H9 (cell line): Measurements from ENCODE around the gene CEP63. TPM values are rescaled to one million over a fixed set of nuclear protein-coding genes. Genes with fewer than 3 reads are reported as not detected.

Experiments
- DNase-seq: peaks from one replicate; pipeline ENCODE4 v3.0.0-alpha.2; 2017
- H2AFZ ChIP-seq: one replicate; pipeline ENCODE4 v1.6.1; 2013; ENCODE audit warnings: mild to moderate bottlenecking, low read length, control low read depth, moderate library complexity
- H2AK5ac ChIP-seq: 2 replicates; pipeline ENCODE4 v1.6.1; 2013; ENCODE audit warnings: low read length, control low read depth, mixed read lengths; ENCODE audit not compliant: insufficient read length
- H2BK120ac ChIP-seq: one replicate; pipeline ENCODE4 v1.6.1; 2013; ENCODE audit warnings: low read depth, mild to moderate bottlenecking, low read length, control low read depth, inconsistent platforms; ENCODE audit not compliant: poor library complexity, severe bottlenecking
- H2BK12ac ChIP-seq: 2 replicates; pipeline ENCODE4 v1.6.1; 2013; ENCODE audit warnings: low read length, control low read depth, mixed read lengths, low read depth; ENCODE audit not compliant: insufficient read length
- H2BK15ac ChIP-seq: 2 replicates; pipeline ENCODE4 v1.6.1; 2013; ENCODE audit warnings: low read depth, low read length, control low read depth
- H2BK20ac ChIP-seq: one replicate; pipeline ENCODE4 v1.6.1; 2013; ENCODE audit warnings: low read depth, mild to moderate bottlenecking, low read length, control low read depth, inconsistent platforms; ENCODE audit not compliant: poor library complexity, severe bottlenecking
- H2BK5ac ChIP-seq: 2 replicates; pipeline ENCODE4 v1.6.1; 2013; ENCODE audit warnings: low read length, control low read depth, mixed read lengths; ENCODE audit not compliant: insufficient read length
- H3K14ac ChIP-seq: 2 replicates; pipeline ENCODE4 v1.6.1; 2013; ENCODE audit warnings: low read length, control low read depth; ENCODE audit not compliant: insufficient read depth
- H3K18ac ChIP-seq: 2 replicates; pipeline ENCODE4 v1.6.1; 2013; ENCODE audit warnings: low read depth, mild to moderate bottlenecking, mixed read lengths, low read length, control low read depth; ENCODE audit not compliant: insufficient read length
- H3K23ac ChIP-seq: 2 replicates; pipeline ENCODE4 v1.6.1; 2013; ENCODE audit warnings: low read length, control low read depth, mixed read lengths, low read depth; ENCODE audit not compliant: insufficient read length
- H3K23me2 ChIP-seq: 2 replicates; pipeline ENCODE4 v1.6.1; 2013; ENCODE audit warnings: low read depth, mild to moderate bottlenecking, mixed read lengths, low read length, control low read depth; ENCODE audit not compliant: insufficient read length, poor library complexity, severe bottlenecking
- H3K27ac ChIP-seq: 2 replicates; pipeline ENCODE4 v1.5.1; 2013; ENCODE audit warnings: low read length, control low read depth, mixed read lengths, low read depth; ENCODE audit not compliant: insufficient read length
- H3K27me3 ChIP-seq: 2 replicates; pipeline ENCODE4 v1.6.1; 2013; ENCODE audit warnings: low read length, control low read depth, inconsistent platforms; ENCODE audit not compliant: insufficient read depth
- H3K4ac ChIP-seq: 2 replicates; pipeline ENCODE4 v1.6.1; 2013; ENCODE audit warnings: low read depth, mild to moderate bottlenecking, control low read depth, inconsistent platforms, low read length, moderate library complexity
- H3K4me1 ChIP-seq: 2 replicates; pipeline ENCODE4 v1.6.1; 2013; ENCODE audit warnings: low read length, control low read depth, inconsistent platforms; ENCODE audit not compliant: insufficient read depth
- H3K4me2 ChIP-seq: 2 replicates; pipeline ENCODE4 v1.6.1; 2013; ENCODE audit warnings: low read length, control low read depth, mixed read lengths; ENCODE audit not compliant: insufficient read length, insufficient read depth
- H3K56ac ChIP-seq: 2 replicates; pipeline ENCODE4 v1.6.1; 2013; ENCODE audit warnings: low read depth, mild to moderate bottlenecking, mixed read lengths, low read length, control low read depth; ENCODE audit not compliant: insufficient read length
- H3K79me1 ChIP-seq: 2 replicates; pipeline ENCODE4 v1.6.1; 2013; ENCODE audit warnings: low read depth, mild to moderate bottlenecking, moderate library complexity, low read length, control low read depth, inconsistent platforms; ENCODE audit not compliant: insufficient read depth, poor library complexity, severe bottlenecking
- H3K79me2 ChIP-seq: 2 replicates; pipeline ENCODE4 v1.6.1; 2013; ENCODE audit warnings: low read length, control low read depth, inconsistent platforms; ENCODE audit not compliant: insufficient read depth
- H3K9ac ChIP-seq: 2 replicates; pipeline ENCODE4 v1.6.1; 2013; ENCODE audit warnings: low read length, control low read depth, mixed read lengths; ENCODE audit not compliant: insufficient read length; ENCODE audit errors: extremely low read depth
- H3K9me3 ChIP-seq: one replicate; pipeline ENCODE4 v1.6.1; 2013; ENCODE audit warnings: low read depth, low read length, inconsistent platforms; ENCODE audit not compliant: control insufficient read depth
- H3T11ph ChIP-seq: one replicate; pipeline ENCODE4 v1.6.1; 2013; ENCODE audit warnings: mild to moderate bottlenecking, low read length, control low read depth, inconsistent platforms
- H4K20me1 ChIP-seq: one replicate; pipeline ENCODE4 v1.6.1; 2013; ENCODE audit not compliant: control insufficient read depth, insufficient read length, insufficient read depth
- H4K5ac ChIP-seq: 2 replicates; pipeline ENCODE4 v1.6.1; 2013; ENCODE audit warnings: low read depth, mild to moderate bottlenecking, mixed read lengths, low read length, control low read depth; ENCODE audit not compliant: insufficient read length
- H4K8ac ChIP-seq: replicated peaks from 2 replicates; pipeline ENCODE4 v1.6.1; 2013; ENCODE audit warnings: low read length, control low read depth, mixed read lengths, low read depth; ENCODE audit not compliant: insufficient read length
- H4K91ac ChIP-seq: 2 replicates; pipeline ENCODE4 v1.6.1; 2013; ENCODE audit warnings: low read depth, mild to moderate bottlenecking, moderate library complexity, mixed read lengths, low read length, control low read depth; ENCODE audit not compliant: insufficient read length
- H3K27ac Mint-ChIP-seq, 3 experiments: 2 replicates in 2 of 3; 3 replicates in 1 of 3; pipeline ENCODE4 v1.8.0; 2020 to 2021; ENCODE audit warnings: mixed read lengths in 3 of 3, mild to moderate bottlenecking in 1 of 3, moderate library complexity in 1 of 3
- H3K27me3 Mint-ChIP-seq: 2 replicates; pipeline ENCODE4 v1.8.0; 2021; ENCODE audit warnings: low read depth, mild to moderate bottlenecking, moderate library complexity, mixed read lengths
- H3K36me3 Mint-ChIP-seq, 3 experiments: 2 replicates in 2 of 3; 3 replicates in 1 of 3; pipeline ENCODE4 v1.8.0; 2020 to 2021; ENCODE audit warnings: low read depth in 3 of 3, mixed read lengths in 3 of 3; ENCODE audit not compliant: insufficient read depth in 1 of 3
- H3K4me1 Mint-ChIP-seq, 2 experiments: 2 replicates each; pipeline ENCODE4 v1.8.0; 2020; ENCODE audit warnings: mixed read lengths in 2 of 2
- H3K4me3 Mint-ChIP-seq, 2 experiments: 2 replicates in 1 of 2; 3 replicates in 1 of 2; pipeline ENCODE4 v1.8.0; 2020 to 2021; ENCODE audit warnings: mild to moderate bottlenecking in 2 of 2, mixed read lengths in 2 of 2, moderate library complexity in 1 of 2
- H3K9me3 Mint-ChIP-seq, 2 experiments: 2 replicates in 1 of 2; 3 replicates in 1 of 2; pipeline ENCODE4 v1.8.0; 2020; ENCODE audit warnings: mild to moderate bottlenecking in 2 of 2, mixed read lengths in 2 of 2, moderate library complexity in 1 of 2
- WGBS: extraction: QIAGEN DNeasy Blood & Tissue Kit; methylation state at CpG from one replicate; pipeline ENCODE4 v1.1.7; 2013; ENCODE audit warnings: missing lambda C conversion rate, low lambda C conversion rate, mixed read lengths; ENCODE audit not compliant: insufficient read length; ENCODE audit errors: extremely low coverage; 5-methylcytosine and 5-hydroxymethylcytosine counted together
- total RNA-seq: library from RNA; stranded (reverse); gene quantifications from 2 replicates; pipeline ENCODE4 v1.2.1, GENCODE V29; 2021
- TF ChIP-seq, protein P1 (sequence below): fragments of 200-600 bp; sonication (generic); conservative IDR thresholded peaks from 3 replicates; pipeline ENCODE4 v1.8.0; 2021; ENCODE audit warnings: antibody characterized with exemption, mild to moderate bottlenecking

CEP63 gene
- total RNA-seq, 1 experiment from 2014 or later: 16.2 TPM

DNA sequence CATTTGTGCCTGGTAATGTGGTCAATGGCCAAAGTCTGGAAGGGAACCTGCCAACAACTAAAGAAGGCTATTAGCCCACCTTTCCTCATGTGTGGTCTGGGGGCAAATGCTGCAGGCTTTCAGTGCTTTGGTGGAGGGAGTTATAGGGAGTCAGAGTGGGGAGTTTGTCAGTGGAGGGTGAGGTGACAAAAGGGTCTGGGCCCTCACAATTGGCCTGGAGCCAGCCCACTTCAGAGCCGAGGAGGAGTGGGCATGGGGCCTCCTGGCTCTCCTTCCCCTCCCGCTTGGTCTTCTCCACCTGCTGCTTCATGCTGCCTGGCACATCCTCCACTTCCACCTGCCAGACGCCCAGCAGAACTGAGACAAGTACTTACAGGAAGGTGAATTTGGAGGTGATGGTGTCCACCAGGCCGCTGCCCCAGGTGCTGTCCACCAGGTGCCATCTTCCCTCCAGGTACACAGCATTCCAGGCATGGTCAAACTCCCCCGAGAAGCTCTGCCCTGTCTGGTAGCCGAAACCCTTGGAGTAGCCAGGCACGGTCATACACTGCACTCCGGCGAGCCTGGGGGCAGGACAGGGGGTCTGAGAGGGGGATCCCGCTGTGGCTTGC, 124.1 kb downstream of the CEP63 start:
- DNase-seq: no peak
- Histone ChIP-seq H3K27me3 (no peaks in the 10 kb centered on the region), H3K9me3 (no peaks in the 10 kb centered on the region), H3K23ac (no peak overlapping the region), H4K5ac (no peak overlapping the region), H3K4me2 (no peak overlapping the region), H2BK5ac (no peak overlapping the region), H4K20me1 (no peaks in the 10 kb centered on the region), H2BK120ac (no peak overlapping the region), H3K27ac (no peak overlapping the region), H3K56ac (no peak overlapping the region), H2AK5ac (no peak overlapping the region), H2BK15ac (no peak overlapping the region), H3K79me2 (no peaks in the 10 kb centered on the region), H3K23me2 (no peaks in the 10 kb centered on the region), H2AFZ (no peak overlapping the region), H4K91ac (no peak overlapping the region), H3K4ac (no peak overlapping the region), H3K14ac (no peak overlapping the region; the same call in 1 of the 2 replicates), H4K8ac (no peak overlapping the region), H3K18ac (no peak overlapping the region), H3T11ph (no peak overlapping the region), H2BK12ac (no peak overlapping the region), H3K4me1 (no peaks in the 10 kb centered on the region; the same call in 1 of the 2 replicates), H3K9ac (no peak overlapping the region), H3K79me1 (no peaks in the 10 kb centered on the region), H2BK20ac (no peak overlapping the region)
- H3K36me3 Mint-ChIP-seq: no peaks in the 10 kb centered on the region; a peak in 1 of 7 replicates
- no CpG with 5 or more reads among the region's 10 CpGs for WGBS
- no peak overlapping the region for H3K4me3 Mint-ChIP-seq
- H3K4me1 Mint-ChIP-seq: peaks cover 0 to 4% of the 10 kb centered on the region in 2 experiments; a peak in 1 of 4 replicates
- TF ChIP-seq, protein P1, sequence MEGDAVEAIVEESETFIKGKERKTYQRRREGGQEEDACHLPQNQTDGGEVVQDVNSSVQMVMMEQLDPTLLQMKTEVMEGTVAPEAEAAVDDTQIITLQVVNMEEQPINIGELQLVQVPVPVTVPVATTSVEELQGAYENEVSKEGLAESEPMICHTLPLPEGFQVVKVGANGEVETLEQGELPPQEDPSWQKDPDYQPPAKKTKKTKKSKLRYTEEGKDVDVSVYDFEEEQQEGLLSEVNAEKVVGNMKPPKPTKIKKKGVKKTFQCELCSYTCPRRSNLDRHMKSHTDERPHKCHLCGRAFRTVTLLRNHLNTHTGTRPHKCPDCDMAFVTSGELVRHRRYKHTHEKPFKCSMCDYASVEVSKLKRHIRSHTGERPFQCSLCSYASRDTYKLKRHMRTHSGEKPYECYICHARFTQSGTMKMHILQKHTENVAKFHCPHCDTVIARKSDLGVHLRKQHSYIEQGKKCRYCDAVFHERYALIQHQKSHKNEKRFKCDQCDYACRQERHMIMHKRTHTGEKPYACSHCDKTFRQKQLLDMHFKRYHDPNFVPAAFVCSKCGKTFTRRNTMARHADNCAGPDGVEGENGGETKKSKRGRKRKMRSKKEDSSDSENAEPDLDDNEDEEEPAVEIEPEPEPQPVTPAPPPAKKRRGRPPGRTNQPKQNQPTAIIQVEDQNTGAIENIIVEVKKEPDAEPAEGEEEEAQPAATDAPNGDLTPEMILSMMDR: no peak
- H3K27me3 Mint-ChIP-seq: peaks cover 25% of the 10 kb centered on the region
- no peaks in the 10 kb centered on the region for H3K9me3 Mint-ChIP-seq
- H3K27ac Mint-ChIP-seq: no peak overlapping the region
